SJCRH30 (cell line): ENCODE measurements around the gene CD300LB. TPM values are rescaled to one million over a fixed set of nuclear protein-coding genes. Genes with fewer than 3 reads are reported as not detected.
A peak's percentile ranks its signal among the peaks of the same experiment; 100 is the strongest.
"Not testable (repeated sequence)": the region's sequence is repeated elsewhere in the genome, so short reads cannot be mapped to it uniquely, and the experiment has no call there.

Experiments
- DNase-seq, 2 experiments: peaks; one replicate each; pipeline ENCODE4 v3.0.0-alpha.2; 2015 to 2020
- H3K27ac ChIP-seq: fragments of 250-450 bp; sonication (Bioruptor Pico); 2 replicates; pipeline ENCODE4 v1.5.1; 2020; ENCODE audit warnings: mild to moderate bottlenecking, moderate library complexity
- H3K27me3 ChIP-seq: fragments of 250-450 bp; sonication (Bioruptor Pico); 2 replicates; pipeline ENCODE4 v1.5.1; 2020; ENCODE audit warnings: mild to moderate bottlenecking, moderate library complexity
- H3K36me3 ChIP-seq: fragments of 250-450 bp; sonication (Bioruptor Pico); 2 replicates; pipeline ENCODE4 v1.5.1; 2020; ENCODE audit warnings: mild to moderate bottlenecking, moderate library complexity
- H3K4me1 ChIP-seq: fragments of 250-450 bp; sonication (Bioruptor Pico); 2 replicates; pipeline ENCODE4 v1.5.1; 2020; ENCODE audit warnings: mild to moderate bottlenecking, moderate library complexity
- H3K4me3 ChIP-seq: fragments of 250-450 bp; sonication (Bioruptor Pico); 2 replicates; pipeline ENCODE4 v1.5.1; 2020; ENCODE audit warnings: mild to moderate bottlenecking, moderate library complexity
- H3K9me3 ChIP-seq: fragments of 250-450 bp; sonication (Bioruptor Pico); replicated peaks from 2 replicates; pipeline ENCODE4 v1.5.1; 2020; ENCODE audit warnings: mild to moderate bottlenecking, moderate library complexity
- total RNA-seq: library from RNA; depleted of rRNA; stranded (reverse); fragments of >200 nt; shearing (Covaris generic); gene quantifications from 2 replicates; pipeline ENCODE4 v1.2.3, GENCODE V29; 2014

Gene CD300LB
- total RNA-seq, 1 experiment from 2014 or later = not detected

- Histone ChIP-seq H3K27ac (no peak overlapping the region), H3K4me1 (no peaks in the 10 kb centered on the region), H3K9me3 (no peaks in the 10 kb centered on the region), H3K36me3 (no peaks in the 10 kb centered on the region), H3K4me3 (no peak overlapping the region), H3K27me3 (peaks cover 24% of the 10 kb centered on the region)
- DNase-seq = no peak
These were observed 6.4 kb downstream of the CD300LB start for GRCh38 chr17:74524653-74525464.

- H3K4me1 ChIP-seq = no peaks in the 10 kb centered on the region
- no peaks in the 10 kb centered on the region for H3K9me3 ChIP-seq
- no peak overlapping the region for H3K27ac ChIP-seq
- no peak overlapping the region for H3K4me3 ChIP-seq
- no peak for DNase-seq
- H3K36me3 ChIP-seq = no peaks in the 10 kb centered on the region
- peaks cover 20% of the 10 kb centered on the region for H3K27me3 ChIP-seq
These were observed 8.0 kb downstream of the CD300LB start for GRCh38 chr17:74523308-74523707.

- no peak for DNase-seq
- no peaks in the 10 kb centered on the region for H3K9me3 ChIP-seq
- no peak overlapping the region for H3K27ac ChIP-seq
- H3K27me3 ChIP-seq = peaks cover 20% of the 10 kb centered on the region
- no peaks in the 10 kb centered on the region for H3K4me1 ChIP-seq
- no peak overlapping the region for H3K4me3 ChIP-seq
- H3K36me3 ChIP-seq = no peaks in the 10 kb centered on the region
These were observed 8.7 kb downstream of the CD300LB start for GRCh38 chr17:74522381-74523105.

- H3K36me3 ChIP-seq = no peaks in the 10 kb centered on the region
- no peak overlapping the region for H3K4me3 ChIP-seq
- no peak for DNase-seq
- no peaks in the 10 kb centered on the region for H3K9me3 ChIP-seq
- H3K4me1 ChIP-seq = no peaks in the 10 kb centered on the region
- peaks cover 20% of the 10 kb centered on the region for H3K27me3 ChIP-seq
- no peak overlapping the region for H3K27ac ChIP-seq
These were observed 9.5 kb downstream of the CD300LB start for GRCh38 chr17:74521701-74522201.

GRCh38 chr17:74520790-74521480 lies 10.3 kb downstream of the CD300LB start:
- no peak for DNase-seq

GRCh38 chr17:74520016-74520434 lies 11.2 kb downstream of the CD300LB start:
- Histone ChIP-seq H3K36me3 (no peaks in the 10 kb centered on the region), H3K4me1 (no peaks in the 10 kb centered on the region), H3K27ac (no peak overlapping the region), H3K27me3 (peaks cover 17% of the 10 kb centered on the region; the same call in 1 of the 2 replicates), H3K9me3 (no peaks in the 10 kb centered on the region; the same call in 1 of the 2 replicates), H3K4me3 (no peak overlapping the region)
- no peak for DNase-seq

More at GRCh38 chr17:74520790-74521480, 10.3 kb downstream of the CD300LB start:
- Histone ChIP-seq H3K36me3 (no peaks in the 10 kb centered on the region), H3K4me3 (no peak overlapping the region), H3K27ac (no peak overlapping the region), H3K27me3 (peaks cover 20% of the 10 kb centered on the region; the same call in 1 of the 2 replicates), H3K4me1 (no peaks in the 10 kb centered on the region), H3K9me3 (no peaks in the 10 kb centered on the region)

GRCh38 chr17:74518413-74518981 lies 12.8 kb downstream of the CD300LB start:
- not testable (repeated sequence) for H3K4me1 ChIP-seq, H3K36me3 ChIP-seq, H3K27ac ChIP-seq, H3K4me3 ChIP-seq, DNase-seq
- H3K27me3 ChIP-seq = peaks cover 10% of the 10 kb centered on the region; the same call in 1 of the 2 replicates
- peaks cover 11% of the 10 kb centered on the region; the same call in 1 of the 2 replicates for H3K9me3 ChIP-seq

- Histone ChIP-seq H3K27ac (no peak overlapping the region), H3K4me3 (no peak overlapping the region), H3K36me3 (no peaks in the 10 kb centered on the region), H3K4me1 (no peaks in the 10 kb centered on the region), H3K27me3 (peaks cover under 1% of the 10 kb centered on the region; the same call in 1 of the 2 replicates), H3K9me3 (peaks cover 11% of the 10 kb centered on the region; the same call in 1 of the 2 replicates)
- no peak for DNase-seq
These were observed 14.5 kb downstream of the CD300LB start for GRCh38 chr17:74516561-74517328.

GRCh38 chr17:74515941-74516340 lies 15.3 kb downstream of the CD300LB start:
- no peak for DNase-seq
- Histone ChIP-seq H3K4me3 (no peak overlapping the region), H3K4me1 (no peaks in the 10 kb centered on the region), H3K9me3 (peaks cover 11% of the 10 kb centered on the region; the same call in 1 of the 2 replicates), H3K36me3 (no peaks in the 10 kb centered on the region), H3K27me3 (no peaks in the 10 kb centered on the region), H3K27ac (no peak overlapping the region)

- H3K4me1 ChIP-seq = no peaks in the 10 kb centered on the region
- no peaks in the 10 kb centered on the region for H3K27me3 ChIP-seq
- peaks cover 11% of the 10 kb centered on the region; the same call in 1 of the 2 replicates for H3K9me3 ChIP-seq
- no peak overlapping the region for H3K27ac ChIP-seq
- DNase-seq = peak in 1 of 2 experiments; percentile 37
- H3K4me3 ChIP-seq = no peak overlapping the region
- H3K36me3 ChIP-seq = no peaks in the 10 kb centered on the region
These were observed 16.5 kb downstream of the CD300LB start for GRCh38 chr17:74514632-74515334.

- Histone ChIP-seq H3K4me3 (no peak overlapping the region), H3K27ac (no peak overlapping the region), H3K27me3 (no peaks in the 10 kb centered on the region), H3K36me3 (no peaks in the 10 kb centered on the region), H3K9me3 (peaks cover 11% of the 10 kb centered on the region; the same call in 1 of the 2 replicates), H3K4me1 (no peaks in the 10 kb centered on the region)
- DNase-seq = peak; percentile 42 to 65
These were observed 17.2 kb downstream of the CD300LB start for GRCh38 chr17:74513987-74514631.

GRCh38 chr17:74512624-74513091 lies 18.6 kb downstream of the CD300LB start:
- H3K27ac ChIP-seq = no peak overlapping the region
- H3K4me3 ChIP-seq = no peak overlapping the region
- no peaks in the 10 kb centered on the region for H3K36me3 ChIP-seq
- no peaks in the 10 kb centered on the region for H3K4me1 ChIP-seq
- DNase-seq = no peak
- peaks cover 15% of the 10 kb centered on the region; the same call in 1 of the 2 replicates for H3K9me3 ChIP-seq
- H3K27me3 ChIP-seq = no peaks in the 10 kb centered on the region

GRCh38 chr17:74512036-74512435 lies 19.2 kb downstream of the CD300LB start:
- Histone ChIP-seq H3K27ac (no peak overlapping the region), H3K4me3 (no peak overlapping the region), H3K9me3 (peaks cover 15% of the 10 kb centered on the region; the same call in 1 of the 2 replicates), H3K4me1 (no peaks in the 10 kb centered on the region), H3K27me3 (no peaks in the 10 kb centered on the region), H3K36me3 (no peaks in the 10 kb centered on the region)
- no peak for DNase-seq
